ENCODE results near the gene NAALAD2.
"Not testable (repeated sequence)": the region's sequence is repeated elsewhere in the genome, so short reads cannot be mapped to it uniquely, and the experiment has no call there.

NAALAD2 gene

DNA sequence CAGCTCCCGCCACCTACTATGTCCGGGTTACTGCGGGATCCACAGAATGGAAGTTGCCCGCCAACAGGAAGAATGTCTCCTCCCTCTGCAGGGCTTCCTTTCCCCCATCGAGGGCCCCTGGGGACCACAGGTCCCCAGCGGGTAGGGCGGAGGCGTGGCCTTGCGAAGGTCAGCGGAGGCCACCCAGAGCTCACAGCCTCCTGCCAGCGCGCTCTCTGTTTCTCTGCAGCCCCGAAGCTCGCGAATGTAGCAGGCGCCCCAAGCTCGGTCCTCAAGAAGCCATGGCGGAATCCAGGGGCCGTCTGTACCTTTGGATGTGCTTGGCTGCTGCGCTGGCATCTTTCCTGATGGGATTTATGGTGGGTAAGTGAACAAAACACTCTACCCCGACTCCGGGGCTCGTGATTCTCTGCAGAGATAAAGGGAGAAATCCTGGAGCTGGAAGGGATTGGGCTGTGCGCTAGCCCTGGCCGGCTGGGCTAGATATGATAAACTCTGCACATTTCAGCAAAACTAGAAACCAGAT, at the start of gene NAALAD2:
Gene NAALAD2, plus strand, starts transcription at position 186 of the 526 bp plus-strand sequence. Its CDS starts 96 bp downstream, at position 282.
- no peak for DNase-seq

DNA sequence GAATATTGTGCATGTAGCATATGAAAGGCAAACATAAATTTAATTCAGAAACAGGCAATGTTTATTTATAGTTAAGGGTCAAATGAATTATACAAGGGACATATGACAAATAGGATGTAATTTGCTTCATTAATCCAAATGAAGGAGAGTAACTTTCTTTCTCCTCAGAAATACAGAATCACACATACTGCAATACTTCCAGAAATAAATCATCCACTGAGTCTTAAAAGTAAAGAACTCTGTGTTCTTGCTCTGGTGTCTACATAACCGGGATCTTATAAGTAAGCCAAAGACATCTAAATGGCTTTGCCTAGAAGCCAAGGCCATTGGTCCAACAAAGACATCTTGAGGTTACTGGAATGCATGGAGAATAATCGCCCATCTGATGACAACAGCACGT, 48.8 kb upstream of the NAALAD2 start, which contains the start of gene UBTFL1:
Gene UBTFL1, plus strand, starts transcription at position 301 of the 400 bp plus-strand sequence. Its CDS starts 0 bp downstream, at position 301.
- not testable (repeated sequence) for DNase-seq

DNA sequence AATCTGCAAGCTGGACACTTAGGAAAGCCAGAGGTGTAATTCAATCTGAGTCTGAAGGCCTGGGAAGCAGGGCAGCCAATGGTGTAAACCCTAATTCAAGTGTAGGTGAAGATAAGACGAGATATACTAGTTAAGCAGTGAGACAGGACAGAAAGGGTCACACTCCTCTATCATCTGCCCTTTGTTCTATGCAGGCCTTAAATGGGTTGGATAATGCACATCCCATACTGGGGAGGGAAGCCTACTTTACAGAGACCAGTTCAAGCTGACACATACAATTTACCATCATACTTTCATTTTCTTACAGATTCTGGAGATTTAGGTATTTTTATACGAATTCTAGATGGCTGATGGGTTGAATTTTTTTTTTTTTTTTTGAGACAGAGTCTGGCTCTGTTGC, 45.7 kb upstream of the NAALAD2 start:
- not testable (repeated sequence) for DNase-seq

DNA sequence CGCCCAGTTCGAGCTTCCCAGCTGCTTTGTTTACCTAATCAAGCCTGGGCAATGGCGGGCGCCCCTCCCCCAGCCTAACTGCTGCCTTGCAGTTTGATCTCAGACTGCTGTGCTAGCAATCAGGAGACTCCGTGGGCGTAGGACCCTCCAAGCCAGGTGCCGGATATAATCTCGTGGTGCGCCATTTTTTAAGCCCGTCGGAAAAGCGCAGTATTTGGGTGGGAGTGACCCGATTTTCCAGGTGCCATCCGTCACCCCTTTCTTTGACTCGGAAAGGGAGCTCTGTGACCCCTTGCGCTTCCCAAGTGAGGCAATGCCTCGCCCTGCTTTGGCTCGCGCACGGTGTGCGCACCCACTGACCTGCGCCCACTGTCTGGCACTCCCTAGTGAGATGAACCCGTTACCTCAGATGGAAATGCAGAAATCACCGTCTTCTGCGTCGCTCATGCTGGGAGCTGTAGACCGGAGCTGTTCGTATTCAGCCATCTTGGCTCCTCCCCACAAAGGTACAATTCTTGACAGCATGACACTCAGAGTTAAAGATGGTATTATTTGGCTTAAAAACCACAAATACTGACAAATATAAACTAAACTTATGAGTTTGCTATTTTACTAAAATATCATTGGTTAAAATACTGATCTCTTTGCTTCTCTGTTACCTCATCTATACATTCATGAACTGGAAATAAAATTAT, 39.1 kb upstream of the NAALAD2 start:
- DNase-seq, result not testable (repeated sequence)

DNA sequence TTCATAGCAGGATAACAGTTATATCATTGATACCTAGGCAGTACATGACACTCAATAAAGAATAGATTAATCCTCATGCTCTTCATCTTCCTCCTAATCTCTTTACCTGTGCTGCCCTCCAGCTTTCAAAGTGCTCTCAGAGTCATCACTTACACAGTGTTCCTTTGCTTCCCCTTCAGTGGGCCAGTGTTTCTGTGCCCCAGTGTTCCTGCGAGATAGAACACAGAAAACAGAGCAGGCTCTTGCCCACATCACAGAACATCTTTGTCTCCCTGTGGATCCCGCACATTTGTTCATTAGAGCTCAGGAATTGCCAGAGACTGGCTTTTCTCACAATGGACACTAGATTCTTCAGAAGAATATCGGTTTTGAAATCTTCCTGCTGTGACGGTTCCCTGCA, 36.2 kb upstream of the NAALAD2 start:
- DNase-seq, result not testable (repeated sequence)

DNA sequence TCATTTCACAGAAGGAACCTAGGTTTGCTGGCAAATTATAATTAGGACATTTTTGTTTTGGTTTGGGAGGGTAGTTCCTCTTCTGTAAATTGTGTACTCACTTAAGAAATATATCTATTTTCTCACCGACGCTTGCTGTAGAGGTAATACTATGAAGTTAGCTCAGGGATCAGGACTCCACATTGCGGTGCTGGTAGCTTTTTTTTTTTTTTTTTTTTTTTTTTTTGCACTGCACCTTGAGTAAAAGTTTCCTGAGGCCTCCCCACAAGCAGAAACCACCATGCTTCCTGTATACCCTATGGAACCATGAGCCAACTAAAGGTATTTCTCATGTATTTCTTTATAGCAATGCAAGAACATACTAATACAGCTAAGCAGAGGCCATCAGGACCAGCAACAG, 34.0 kb upstream of the NAALAD2 start:
- DNase-seq, result no peak

DNA sequence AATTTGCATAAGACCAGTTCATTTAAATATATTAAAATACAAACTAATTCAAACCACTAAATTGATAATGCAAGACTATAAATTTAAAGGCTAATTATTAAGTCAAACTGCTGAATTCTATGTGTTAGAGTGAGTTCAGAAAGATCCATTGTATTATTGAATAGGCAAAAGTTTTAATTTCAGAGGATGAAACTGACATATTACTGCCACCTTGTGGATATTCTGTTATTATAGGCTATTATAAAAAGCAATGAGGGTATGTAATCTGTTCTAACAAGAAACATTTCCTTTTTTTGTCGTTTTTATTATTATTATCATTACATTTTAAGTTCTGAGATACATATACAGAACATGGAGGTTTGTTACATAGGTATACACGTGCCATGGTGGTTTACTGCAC, 20.9 kb upstream of the NAALAD2 start:
- no peak for DNase-seq

DNA sequence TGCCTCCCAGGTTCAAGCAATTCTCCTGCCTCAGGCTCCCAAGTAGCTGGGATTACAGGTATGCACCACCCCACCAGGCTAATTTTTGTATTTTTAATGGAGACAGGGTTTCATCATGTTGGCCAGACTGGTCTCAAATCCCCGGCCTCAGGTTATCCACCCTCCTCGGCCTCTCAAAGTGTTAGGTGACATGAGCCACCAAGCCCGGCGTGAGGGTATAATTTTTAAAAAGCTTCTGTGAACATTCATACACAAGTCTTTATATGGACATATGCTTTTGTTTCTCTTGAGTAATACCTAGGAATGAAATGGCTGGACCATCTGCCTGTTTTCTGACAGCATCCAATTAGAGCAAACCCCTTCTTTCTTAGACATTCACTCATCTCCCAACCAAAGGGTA, 14.3 kb upstream of the NAALAD2 start:
- DNase-seq, result no peak

DNA sequence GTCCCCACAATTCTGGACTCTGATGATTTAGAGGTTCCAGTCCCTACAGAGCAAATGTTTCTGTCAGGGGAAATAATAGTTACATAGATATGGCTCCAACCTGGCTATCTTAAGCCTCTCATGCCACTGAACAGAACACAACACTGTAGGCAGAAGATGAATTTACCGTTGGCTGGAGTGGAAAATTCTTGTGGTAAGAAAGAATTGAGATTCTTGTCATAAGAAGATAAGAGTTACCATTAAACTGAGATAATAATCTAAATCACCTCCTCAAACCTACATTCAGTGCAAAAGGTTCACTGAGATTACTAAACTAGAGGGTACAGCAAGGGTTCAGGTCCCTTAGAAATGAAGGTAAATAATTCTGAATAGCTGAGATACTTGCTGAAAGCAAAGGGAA, 10.1 kb upstream of the NAALAD2 start:
- DNase-seq, result no peak

DNA sequence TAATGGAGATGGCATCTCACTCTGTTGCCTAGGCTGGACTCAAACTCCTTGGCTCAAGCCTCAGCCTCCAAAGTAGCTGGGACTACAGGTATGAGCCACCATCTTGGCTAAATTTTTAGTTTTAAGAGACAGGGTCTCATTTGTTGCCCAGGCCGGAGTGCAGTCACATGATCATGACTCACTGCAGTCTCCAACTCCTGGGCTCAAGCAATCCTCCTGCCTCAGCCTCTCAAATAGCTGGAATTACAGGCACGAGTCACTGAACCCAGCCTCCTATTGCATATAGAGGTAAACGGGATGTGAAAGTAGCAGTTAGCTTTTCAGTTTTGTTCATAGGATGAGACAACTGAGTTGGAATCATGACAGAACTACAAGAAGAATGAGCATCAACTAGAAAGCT, 9.5 kb upstream of the NAALAD2 start:
- no peak for DNase-seq

DNA sequence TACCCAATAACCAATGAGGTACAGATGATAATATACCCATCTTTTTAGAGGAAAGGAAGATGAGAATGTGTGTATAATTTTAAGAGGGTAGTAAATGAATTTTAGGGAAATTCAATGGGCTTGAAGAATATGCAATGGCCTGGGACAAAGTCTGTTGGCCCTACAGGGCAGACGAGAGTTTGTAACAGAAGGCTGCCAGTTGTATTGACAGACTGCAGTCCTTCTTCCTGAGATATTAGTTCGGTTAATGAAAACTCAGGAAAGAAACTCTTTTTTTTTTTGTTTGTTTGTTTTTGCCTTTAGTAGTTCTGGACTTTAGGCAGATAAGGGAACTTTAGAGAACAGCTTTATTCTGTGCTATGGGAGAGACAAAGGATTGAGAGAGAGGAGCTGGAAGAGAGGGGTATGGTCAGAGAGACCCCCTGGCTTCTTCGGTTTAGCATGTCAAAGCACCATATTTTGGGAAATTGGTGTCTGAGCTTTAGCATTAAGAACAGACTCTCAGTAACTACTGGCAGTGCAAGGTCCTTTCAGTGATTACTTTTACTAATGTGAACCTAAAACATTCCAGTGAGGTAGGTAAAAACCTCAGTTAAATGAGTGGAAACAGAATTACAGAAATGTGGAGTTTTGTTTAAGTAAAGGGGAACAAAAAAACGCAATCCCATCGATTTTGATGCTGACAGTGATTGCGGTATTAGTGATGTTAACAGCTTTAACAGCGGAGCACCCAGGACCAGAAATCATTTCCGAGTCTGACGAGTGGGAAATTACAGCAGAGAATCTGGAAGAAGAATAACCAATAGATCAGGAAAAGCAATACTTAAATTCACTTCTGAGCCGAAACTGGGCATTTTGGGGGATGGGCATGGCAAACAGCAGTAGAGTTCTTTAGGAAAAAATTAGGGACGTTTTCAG, 644 bp upstream of the NAALAD2 start:
- no peak for DNase-seq

DNA sequence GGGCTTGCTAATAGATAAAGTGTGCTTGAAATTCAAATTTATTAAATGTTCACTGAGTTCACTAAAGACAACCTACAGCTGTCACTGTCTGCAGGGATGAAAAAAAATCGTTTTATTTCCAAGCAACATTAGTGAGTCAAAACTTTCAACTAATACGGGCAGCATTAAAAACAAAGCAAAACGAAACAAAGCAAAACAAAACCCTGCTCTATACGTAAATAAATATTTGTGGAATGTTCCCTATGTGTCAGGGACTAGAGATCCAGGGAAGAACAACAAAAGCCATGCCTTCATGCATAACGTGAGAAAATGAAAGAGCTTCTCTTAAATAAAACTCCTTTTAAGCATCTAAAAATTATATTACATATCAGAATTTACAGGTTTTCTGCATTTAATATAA, 553 bp downstream of the NAALAD2 start:
- no peak for DNase-seq

DNA sequence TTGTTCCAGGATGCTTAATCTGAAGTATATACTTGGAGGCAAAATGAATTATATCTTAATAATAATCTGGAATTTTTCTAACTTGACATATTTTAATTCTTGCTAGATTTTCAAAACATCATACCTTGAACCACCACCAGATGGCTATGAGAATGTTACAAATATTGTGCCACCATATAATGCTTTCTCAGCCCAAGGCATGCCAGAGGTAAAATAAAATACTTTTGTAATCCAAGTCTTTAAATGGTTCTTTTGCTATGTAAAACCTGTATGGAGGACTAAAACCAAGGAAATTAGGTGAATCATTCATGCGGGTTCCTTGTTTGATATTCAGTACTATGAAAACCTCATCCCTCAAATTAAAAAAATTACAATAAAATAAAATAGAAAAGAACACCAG, 14.4 kb downstream of the NAALAD2 start:
- DNase-seq, result no peak

DNA sequence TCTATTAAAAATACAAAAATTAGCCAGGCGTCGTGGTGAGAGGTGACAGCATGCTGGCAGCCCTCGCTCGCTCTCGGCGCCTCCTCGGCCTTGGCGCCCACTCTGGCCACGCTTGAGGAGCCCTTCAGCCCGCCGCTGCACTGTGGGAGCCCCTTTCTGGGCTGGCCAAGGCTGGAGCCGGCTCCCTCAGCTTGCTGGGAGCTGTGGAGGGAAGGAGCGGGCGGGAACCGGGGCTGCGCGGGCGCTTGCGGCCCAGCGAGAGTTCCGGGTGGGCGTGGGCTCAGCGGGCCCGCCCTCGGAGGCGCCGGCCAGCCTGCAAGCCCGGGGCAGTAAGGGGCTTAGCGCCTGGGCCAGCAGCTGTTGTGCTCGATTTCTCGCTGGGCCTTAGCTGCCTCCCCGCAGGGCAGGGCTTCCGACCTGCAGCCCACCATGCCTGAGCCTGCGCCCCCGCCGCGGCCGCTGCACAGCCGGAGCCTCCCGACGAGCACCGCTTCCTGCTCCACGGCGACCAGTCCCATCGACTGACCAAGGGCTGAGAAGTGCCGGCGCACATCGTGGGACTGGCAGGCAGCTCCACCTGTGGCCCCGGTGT, 32.6 kb downstream of the NAALAD2 start:
- not testable (repeated sequence) for DNase-seq

DNA sequence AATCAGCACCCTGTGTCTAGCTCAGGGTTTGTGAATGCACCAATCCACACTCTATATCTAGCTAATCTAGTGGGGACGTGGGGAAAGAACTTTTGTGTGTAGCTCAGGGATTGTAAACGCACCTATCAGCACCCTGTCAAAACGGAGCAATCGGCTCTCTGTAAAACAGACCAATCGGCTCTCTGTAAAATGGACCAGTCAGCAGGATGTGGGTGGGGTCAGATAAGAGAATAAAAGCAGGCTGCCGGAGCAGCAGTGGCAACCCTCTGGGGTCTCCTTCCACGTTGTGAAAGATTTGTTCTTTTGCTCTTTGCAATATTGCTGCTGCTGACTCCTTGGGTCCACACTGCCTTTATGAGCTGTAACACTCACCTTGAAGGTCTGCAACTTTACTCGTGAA, 33.2 kb downstream of the NAALAD2 start:
- DNase-seq, result not testable (repeated sequence)

DNA sequence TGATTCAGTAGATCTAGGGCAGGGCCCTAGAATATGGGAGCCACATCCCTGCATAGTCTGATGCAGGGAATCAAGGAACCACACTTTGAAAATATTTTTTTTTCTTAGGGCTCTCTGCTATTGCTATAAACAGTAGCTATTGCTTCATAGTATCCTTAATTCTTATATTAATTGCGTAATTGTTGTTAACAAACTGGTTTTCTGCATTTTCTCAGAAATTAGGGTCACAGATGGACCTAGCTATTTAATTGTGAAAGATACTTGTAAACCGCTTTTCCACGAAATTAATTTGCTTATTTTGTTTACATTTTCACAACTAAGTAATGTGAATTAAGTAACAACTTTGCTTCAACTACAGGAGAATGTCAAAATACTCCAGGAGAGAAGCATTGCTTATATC, 34.1 kb downstream of the NAALAD2 start:
- DNase-seq, result no peak

DNA sequence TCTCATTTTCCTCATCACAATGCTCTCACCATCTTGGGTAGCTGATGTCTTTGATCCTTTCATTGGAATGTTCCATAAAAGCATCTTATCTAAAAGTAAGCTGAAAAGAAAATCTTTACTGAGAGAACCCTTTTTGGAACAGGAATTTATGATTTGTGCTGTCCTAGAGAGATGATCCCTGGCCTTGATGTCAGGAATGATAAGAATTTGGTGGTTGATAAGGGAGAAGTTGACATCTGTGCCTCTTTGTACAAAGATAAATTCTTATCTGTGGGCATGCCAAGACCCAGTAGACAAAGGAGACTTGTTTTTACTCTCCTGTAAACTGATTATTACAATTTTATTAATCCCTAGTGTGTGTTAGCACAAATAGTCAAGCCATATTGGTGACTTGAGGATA, 36.9 kb downstream of the NAALAD2 start:
- DNase-seq, result no peak

DNA sequence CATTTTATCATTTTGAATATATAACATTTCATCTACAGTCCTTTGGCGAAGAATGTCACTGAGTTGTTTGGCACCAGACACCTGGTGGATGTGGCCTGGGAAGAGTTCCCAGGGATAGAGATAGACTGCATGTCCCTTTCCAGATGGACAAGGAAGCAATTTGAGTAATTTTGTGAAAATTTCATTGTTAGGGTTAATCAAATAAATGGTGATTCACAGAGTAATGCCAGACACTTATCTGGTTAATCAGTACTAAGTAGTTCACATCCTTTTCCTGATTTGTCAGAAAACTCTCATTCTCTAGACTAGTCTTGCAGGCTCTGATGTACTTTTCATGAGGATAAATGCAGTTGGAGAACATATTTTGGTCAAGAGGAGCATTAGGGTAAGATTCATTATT, 41.6 kb downstream of the NAALAD2 start:
- DNase-seq, result no peak

DNA sequence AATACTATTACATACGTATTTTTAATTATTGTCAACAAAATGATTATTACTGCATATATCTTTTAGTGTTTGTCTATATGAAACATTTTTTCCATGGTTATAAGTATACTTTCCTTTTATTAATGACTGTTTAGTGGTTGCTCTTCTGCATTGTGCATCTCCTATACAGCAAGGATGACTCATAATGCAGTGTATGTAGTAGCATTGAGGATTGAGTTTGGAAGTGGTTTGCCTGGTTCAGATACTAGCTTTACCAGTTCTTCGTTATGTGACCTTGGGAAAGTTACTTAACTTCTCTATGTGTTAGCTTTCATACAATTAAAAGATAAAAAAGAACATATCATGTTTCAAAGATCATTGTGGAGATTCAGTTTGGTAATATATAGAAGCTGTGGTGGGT, 44.3 kb downstream of the NAALAD2 start:
- no peak for DNase-seq

DNA sequence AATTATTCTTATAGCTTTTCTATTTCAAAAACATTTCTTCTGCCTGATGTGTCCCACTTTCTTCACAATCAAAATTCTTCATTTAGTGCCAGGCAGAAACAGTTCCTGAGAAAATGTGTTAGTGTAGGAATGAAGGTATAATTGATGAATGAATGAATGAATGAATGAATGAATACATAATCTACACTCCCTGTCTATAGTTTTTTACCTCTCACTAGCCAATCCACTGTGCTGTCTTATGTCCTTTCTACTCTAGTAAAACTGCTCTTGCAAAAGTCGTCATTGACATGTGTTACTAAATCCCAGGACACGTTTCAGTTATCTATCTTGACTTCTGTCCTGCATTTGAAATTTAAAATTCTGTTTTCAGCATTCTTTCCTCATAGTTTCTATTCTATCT, 45.5 kb downstream of the NAALAD2 start:
- no peak for DNase-seq

DNA sequence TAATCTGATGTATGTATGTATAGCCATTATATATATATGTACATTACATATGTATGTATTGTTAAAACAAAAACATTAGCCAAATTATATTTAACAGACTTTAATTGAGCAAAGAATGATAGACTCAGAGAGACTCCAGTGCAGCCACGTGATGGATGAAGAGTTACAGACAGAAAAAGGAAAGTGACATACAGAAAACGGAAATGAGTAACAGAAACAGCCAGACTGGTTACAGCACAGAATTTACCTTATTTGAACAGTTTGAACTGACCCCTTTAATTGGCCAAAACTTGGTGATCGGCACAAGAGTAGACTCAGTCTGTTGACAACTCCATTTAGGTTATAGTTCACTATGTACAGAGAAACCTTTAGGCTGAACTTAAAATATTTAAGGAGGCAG, 53.4 kb downstream of the NAALAD2 start:
- no peak for DNase-seq

DNA sequence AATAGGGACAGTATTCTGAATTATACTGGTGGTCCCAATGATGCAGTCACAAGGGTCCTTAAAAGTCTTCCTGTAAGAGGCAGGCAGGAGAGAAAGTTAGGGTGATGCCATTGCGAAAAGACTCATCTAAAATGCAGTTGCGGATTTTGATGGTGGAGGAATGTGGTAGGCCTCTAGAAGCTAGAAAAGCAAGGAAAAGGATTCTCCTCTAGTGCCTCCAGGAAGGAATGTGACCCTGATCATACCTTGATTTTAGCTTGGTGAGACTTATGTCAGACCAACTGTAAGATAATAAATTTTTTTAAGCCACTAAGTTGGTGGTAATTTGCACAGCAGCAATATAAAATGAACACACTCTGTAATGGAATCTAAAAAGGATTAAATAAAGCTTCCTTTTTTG, 54.5 kb downstream of the NAALAD2 start:
- DNase-seq, result no peak

DNA sequence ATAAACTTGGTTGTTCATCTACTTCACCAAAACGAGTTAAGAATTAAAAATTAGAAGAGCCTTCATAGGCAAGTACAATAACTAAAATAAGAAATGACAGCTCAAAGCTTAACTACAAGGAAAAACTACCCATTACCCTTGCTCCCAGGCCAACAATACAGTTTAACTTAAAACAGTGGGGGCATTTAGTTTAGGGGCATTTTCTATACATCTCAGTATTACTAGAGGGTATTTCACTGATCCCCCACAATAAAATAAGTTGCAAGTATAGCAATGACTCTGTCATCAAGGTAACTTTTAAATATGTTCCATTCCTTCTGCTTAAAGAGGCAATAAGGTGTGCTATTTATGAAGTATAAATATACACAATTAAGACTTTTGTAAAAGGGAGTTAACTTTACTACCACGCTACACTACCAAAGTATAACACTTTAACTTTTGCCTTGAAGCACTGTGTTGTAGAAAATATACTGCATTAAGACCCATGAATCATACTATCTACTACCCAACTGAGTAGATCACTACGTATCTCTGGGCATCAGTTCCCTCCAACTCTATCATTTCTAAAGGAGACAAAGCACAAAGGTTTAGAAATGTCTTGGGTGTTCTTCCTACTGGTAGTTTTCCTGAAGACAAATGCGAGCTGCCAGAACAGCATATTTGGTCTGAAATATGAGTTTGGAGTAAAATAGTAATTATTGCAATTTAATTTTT, 58.6 kb downstream of the NAALAD2 start:
- no peak for DNase-seq

All from CD4-positive, alpha-beta T cell treated with Interleukin-1 beta for 1 hour (primary cell).